Measurements from ENCODE around the gene TMEM30B.

Gene TMEM30B

DNA sequence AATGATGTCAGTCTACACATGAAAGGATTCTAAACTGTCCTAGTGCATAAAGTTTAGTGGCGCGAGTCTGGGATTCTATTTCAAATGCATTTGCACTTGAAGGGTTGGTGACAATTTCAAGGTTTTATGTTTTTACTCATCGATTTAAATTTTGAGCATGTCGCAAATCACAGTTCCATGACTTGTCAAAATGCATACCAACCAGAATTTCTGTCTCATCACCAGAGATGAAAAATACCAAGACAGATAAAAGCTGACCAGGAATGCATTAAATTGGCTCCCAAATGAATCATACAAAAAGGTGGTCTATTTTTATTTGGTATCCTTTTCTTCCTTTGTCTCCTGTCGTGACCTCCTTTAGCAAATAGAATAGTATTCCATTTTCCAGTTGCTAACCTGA lies 25.2 kb downstream of the TMEM30B start:
- Histone ChIP-seq H3K36me3 (ENCODE audit: control insufficient read depth, insufficient read depth, low read length) (no peaks in the 10 kb centered on the region), H3K27me3 (ENCODE audit: control insufficient read depth, insufficient read depth, low read length) (no peaks in the 10 kb centered on the region), H3K27ac (no peak overlapping the region), H3K79me2 (no peaks in the 10 kb centered on the region), H3K9ac (no peak overlapping the region), H3K4me1 (peaks cover 8% of the 10 kb centered on the region), H3K9me3 (ENCODE audit: control insufficient read depth, low read length) (no peaks in the 10 kb centered on the region), H2AFZ (no peak overlapping the region), H3K4me2 (ENCODE audit: low read length) (no peak overlapping the region), H3K4me3 (ENCODE audit: low read depth, low read length) (no peak overlapping the region)
- no peak for TF ChIP-seq CTCF (IDR thresholded peaks at IDR 0.05)

- no peak overlapping the region for H3K9ac ChIP-seq
- peaks cover 8% of the 10 kb centered on the region for H3K4me1 ChIP-seq
- H3K79me2 ChIP-seq = no peaks in the 10 kb centered on the region
- no peaks in the 10 kb centered on the region for H3K36me3 ChIP-seq (ENCODE audit: control insufficient read depth, insufficient read depth, low read length)
- peak overlapping the region; percentile 16 for H2AFZ ChIP-seq
- no peaks in the 10 kb centered on the region for H3K27me3 ChIP-seq (ENCODE audit: control insufficient read depth, insufficient read depth, low read length)
- H3K9me3 ChIP-seq (ENCODE audit: control insufficient read depth, low read length) = no peaks in the 10 kb centered on the region
- H3K27ac ChIP-seq = no peak overlapping the region
- H3K4me3 ChIP-seq (ENCODE audit: low read depth, low read length) = no peak overlapping the region
- no peak for TF ChIP-seq CTCF (IDR thresholded peaks at IDR 0.05)
- no peak overlapping the region for H3K4me2 ChIP-seq (ENCODE audit: low read length)
These were observed 26.2 kb downstream of the TMEM30B start for GRCh38 chr14:61254808-61255526.

GRCh38 chr14:61253064-61253738 lies 27.9 kb downstream of the TMEM30B start:
- H3K4me1 ChIP-seq = peaks cover 11% of the 10 kb centered on the region
- no peak for TF ChIP-seq CTCF (IDR thresholded peaks at IDR 0.05)
- H3K79me2 ChIP-seq = no peaks in the 10 kb centered on the region
- H3K9me3 ChIP-seq (ENCODE audit: control insufficient read depth, low read length) = no peaks in the 10 kb centered on the region
- H2AFZ ChIP-seq = peak overlapping the region; percentile 80
- H3K27me3 ChIP-seq (ENCODE audit: control insufficient read depth, insufficient read depth, low read length) = no peaks in the 10 kb centered on the region
- peak overlapping the region; percentile 29 for H3K4me2 ChIP-seq (ENCODE audit: low read length)
- peak overlapping the region; percentile 29 for H3K27ac ChIP-seq
- no peak overlapping the region for H3K9ac ChIP-seq
- H3K4me3 ChIP-seq (ENCODE audit: low read depth, low read length) = no peak overlapping the region
- no peaks in the 10 kb centered on the region for H3K36me3 ChIP-seq (ENCODE audit: control insufficient read depth, insufficient read depth, low read length)

GRCh38 chr14:61252369-61253063 lies 28.6 kb downstream of the TMEM30B start:
- peak overlapping the region; percentile 29 for H3K27ac ChIP-seq

More at GRCh38 chr14:61252369-61253063, 28.6 kb downstream of the TMEM30B start:
- Histone ChIP-seq H3K9me3 (ENCODE audit: control insufficient read depth, low read length) (no peaks in the 10 kb centered on the region), H3K4me2 (ENCODE audit: low read length) (peak overlapping the region; percentile 29), H3K36me3 (ENCODE audit: control insufficient read depth, insufficient read depth, low read length) (no peaks in the 10 kb centered on the region), H2AFZ (peak overlapping the region; percentile 80), H3K9ac (no peak overlapping the region), H3K79me2 (no peaks in the 10 kb centered on the region), H3K27me3 (ENCODE audit: control insufficient read depth, insufficient read depth, low read length) (no peaks in the 10 kb centered on the region), H3K4me3 (ENCODE audit: low read depth, low read length) (no peak overlapping the region), H3K4me1 (peaks cover 16% of the 10 kb centered on the region)
- TF ChIP-seq CTCF (IDR thresholded peaks at IDR 0.05) = peak; percentile 88
